HG02840 (cell line): Measurements from ENCODE around the gene PMP22.

Source experiments
- ATAC-seq: cut with Tn5 transposase; IDR thresholded peaks from one replicate; pipeline ENCODE4 v1.9.1; 2021; ENCODE audit warnings: mild to moderate bottlenecking, moderate library complexity, moderate number of reproducible peaks; ENCODE audit not compliant: unreplicated experiment, low FRiP score

The PMP22 gene

GRCh38 chr17:15265131-15265530, at the start of gene PMP22:
Gene PMP22 (minus strand): TSS chr17:15265326. CDS start chr17:15260727, 4,599 bp downstream.
- no peak for ATAC-seq

GRCh38 chr17:15311996-15312395, 46.9 kb upstream of the PMP22 start:
- ATAC-seq = no peak

DNA sequence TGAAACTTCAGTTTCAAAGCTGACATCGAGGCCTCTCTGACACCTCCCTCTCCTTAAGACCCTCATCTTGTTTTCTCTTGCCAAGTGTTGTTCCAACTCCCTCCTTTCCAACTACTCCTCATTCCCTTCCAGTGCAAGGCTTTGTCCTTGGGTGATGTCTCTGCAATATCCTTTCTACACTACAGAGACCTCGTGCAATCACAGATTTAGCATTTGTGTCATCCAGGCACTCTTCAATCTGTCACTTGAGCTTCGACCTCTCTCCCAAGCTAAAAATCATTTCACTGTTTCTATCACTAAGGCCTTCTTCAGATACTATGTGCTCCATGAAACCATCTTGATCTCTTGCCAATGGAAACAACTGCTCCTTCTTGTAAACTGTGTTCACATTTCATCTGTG, 44.7 kb upstream of the PMP22 start:
- no peak for ATAC-seq

GRCh38 chr17:15309236-15309635, 44.1 kb upstream of the PMP22 start:
- ATAC-seq = no peak

DNA sequence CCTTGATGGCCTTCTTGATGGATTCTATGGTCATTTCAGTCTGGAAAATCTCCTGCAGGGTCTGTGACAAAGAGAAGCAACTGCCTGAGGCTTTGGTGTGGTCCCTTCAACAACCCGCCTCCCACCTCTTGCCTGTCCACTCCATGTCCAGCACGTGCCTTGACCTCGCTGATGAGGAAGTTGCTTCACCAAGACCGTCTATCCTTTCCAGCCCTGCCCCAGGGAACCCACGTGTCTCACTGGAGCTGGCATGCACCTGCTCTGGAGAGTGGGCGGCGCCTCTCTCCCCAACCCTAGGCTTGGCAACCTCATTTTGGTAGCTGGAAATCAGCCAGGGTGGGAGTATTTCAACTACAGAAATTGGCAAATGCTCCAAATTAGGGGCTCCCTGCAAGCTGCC, 43.6 kb upstream of the PMP22 start:
- ATAC-seq = no peak

GRCh38 chr17:15307710-15308111, 42.6 kb upstream of the PMP22 start:
- ATAC-seq = no peak

GRCh38 chr17:15303851-15304250, 38.7 kb upstream of the PMP22 start:
- no peak for ATAC-seq

GRCh38 chr17:15303268-15303667, 38.1 kb upstream of the PMP22 start:
- no peak for ATAC-seq

GRCh38 chr17:15301845-15302244, 36.7 kb upstream of the PMP22 start:
- ATAC-seq = no peak

DNA sequence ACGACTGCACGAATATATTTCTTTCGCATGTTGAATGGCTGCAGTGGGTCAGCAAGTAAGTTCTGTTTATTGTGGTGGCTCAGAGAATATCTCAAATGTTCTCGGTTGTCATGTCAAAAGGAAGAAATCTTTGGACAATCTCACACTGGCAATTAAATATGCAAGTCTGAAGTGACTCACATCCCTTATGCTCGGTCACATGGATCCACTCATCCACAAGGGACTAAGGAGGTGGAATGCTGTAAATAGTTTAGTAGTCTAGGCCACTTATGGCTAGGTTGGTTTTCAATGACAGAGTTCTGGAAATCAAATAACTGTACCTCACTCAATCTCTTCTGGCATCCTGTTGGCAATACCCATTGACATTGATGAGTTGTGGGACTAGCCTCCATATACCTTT, 33.0 kb upstream of the PMP22 start:
- no peak for ATAC-seq

DNA sequence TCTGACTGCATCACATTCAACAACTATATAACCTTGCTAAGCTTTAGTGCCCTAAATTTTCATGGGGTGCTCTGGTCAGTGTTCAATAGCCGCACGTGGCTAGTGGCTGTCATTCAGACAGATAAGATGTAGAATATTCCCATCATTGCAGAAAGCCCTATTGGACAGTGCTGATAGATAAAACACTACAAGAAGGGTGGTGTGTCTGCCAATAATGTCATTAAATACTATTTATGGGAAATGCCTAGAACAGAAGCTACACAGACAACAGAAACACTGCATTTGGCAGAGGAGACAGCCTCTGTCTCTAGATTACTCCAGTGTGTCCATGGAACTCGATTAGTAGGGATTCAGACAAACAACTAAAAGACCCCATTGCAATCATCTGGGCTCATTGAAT, 28.4 kb upstream of the PMP22 start:
- no peak for ATAC-seq

GRCh38 chr17:15291674-15292361, 26.7 kb upstream of the PMP22 start:
- no peak for ATAC-seq

GRCh38 chr17:15290605-15291004, 25.5 kb upstream of the PMP22 start:
- ATAC-seq = no peak

DNA sequence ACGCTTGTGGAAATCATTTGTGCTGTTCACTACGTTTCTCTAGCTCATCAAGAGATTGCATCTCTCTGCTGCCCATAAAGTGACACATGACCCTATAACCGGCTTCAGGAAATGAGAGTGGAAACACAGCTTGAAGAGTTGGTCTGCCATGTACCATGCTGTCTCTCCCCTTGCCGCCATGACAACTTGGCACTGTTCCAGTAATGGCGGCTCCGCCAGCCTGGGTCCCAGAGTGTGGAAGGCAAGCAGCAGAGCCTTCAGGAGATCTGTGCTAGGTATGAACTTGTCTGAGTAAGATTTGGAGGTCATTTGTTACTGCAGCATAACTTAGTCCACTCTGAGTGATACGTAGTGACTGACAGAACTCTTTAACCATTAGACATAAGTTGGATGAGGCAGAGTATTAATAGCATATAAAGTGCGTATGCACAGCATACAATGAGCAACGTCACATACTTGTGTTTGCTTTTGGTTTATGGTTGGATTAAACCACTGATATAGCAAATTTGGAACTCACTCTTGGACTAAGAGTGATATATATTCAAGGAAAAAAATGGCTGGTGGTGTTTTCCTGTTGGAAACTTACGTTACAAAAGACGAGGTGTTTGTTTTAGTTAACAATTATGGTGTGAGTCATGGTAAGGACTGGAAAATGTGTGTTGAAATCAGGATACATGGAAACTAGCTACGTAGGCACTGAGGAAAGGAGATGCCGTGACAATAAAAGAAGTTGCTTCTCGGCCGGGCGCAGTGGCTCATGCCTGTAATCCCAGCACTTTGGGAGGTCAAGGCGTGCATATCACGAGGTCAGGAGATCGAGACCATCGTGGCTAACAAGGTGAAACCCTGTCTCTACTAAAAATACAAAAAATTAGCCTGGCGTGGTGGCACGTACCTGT, 24.4 kb upstream of the PMP22 start:
- ATAC-seq = no peak

- no peak for ATAC-seq
Observed at GRCh38 chr17:15288859-15289258, 23.7 kb upstream of the PMP22 start.

DNA sequence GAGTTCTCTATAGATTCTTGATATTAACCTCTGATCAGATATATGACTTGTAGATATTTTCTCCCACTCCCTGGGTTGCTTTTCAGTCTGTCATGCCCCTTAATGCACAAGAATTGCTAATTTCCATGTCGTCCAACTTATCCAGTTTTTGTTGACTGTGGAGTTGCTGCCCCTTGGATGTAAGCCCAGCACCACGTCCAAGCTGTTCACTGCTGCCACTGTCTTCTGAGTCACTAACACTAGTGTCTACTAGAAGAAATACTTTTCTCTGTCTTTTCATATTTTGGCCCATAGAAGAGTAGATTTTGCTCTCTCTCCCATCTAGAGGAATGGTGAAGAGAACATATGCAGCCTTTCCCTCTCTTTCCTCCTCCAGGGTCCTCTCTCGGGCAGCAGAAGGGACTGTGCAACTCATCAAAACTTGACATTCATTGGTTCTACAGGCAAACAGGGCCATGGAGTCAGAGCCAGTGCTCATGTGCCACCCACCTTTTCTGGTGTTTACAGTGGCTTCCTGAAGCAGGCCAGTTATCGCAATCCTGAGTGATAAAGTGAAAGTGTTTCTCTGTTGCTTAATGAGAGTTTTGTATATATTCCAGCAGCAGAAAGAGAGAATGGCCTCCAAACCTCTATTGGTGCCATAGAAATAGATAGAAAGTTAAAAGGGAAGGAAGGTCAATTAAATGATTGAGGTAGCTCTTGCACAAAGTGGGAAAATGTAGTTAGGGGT, 22.6 kb upstream of the PMP22 start:
- no peak for ATAC-seq

DNA sequence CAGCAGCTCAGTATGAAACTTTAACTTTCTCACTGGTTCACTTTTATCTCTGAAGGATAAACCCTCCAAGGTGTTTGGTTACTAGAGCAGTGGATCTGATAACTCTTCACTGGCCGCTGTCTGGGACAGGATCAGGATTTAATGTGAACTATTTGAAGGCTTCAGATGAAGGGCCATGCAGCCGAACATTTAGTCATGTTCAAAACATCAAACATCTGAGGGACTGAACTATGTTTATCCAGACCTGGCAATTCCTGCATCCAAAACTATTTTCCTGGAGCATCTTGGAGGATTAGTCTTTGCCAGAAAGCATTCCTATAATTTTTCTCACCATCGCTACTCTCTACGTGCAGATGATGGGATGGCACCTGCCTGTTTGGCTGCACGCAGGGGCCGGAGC, 20.3 kb upstream of the PMP22 start:
- no peak for ATAC-seq

- no peak for ATAC-seq
Observed at GRCh38 chr17:15284537-15284936, 19.4 kb upstream of the PMP22 start.

GRCh38 chr17:15284107-15284506, 19.0 kb upstream of the PMP22 start:
- ATAC-seq = no peak

DNA sequence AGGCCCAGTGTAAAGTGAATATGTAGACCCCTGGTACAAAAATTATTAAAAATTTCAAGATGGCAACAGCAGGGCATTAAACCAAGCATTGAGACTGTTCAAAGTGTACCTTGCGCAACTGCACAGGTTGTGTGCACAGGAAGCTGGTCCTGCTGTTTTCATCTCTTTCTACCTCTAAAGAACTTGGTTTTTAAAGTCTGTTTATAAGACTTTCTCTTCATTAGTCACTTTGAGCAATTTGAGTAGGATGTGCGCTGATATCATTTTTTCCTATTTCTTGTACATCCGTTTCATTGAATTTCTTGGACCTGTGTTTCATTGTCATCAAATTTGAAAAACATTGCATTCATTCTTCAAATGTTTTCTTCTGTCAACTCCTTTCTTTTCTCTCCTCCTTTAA, 16.8 kb upstream of the PMP22 start:
- ATAC-seq = no peak

DNA sequence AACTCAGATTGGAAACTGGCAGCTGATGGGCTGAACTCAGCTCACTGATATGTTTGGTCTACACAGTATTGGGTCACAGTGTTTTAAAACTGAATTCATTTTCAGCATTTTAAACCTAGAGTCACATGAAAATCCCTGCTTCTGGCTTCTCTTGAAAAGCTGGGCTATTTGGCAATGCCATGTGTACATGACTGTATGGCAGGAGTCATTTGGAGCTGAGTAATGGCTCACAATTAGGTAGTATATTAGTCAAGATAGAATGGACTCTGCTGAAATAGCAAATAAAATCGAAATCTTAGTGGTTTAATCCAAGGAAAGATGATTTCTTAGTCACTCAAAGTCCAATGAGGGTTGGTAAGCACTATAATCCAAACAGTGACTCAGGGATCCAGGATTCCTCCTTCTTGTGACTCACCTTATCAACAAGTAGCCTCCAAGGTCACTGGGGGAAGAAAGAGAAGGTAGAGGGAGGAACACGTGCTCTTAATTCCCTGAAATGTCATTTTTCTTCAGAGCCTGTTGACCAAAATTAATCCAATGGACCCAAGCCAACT, 13.9 kb upstream of the PMP22 start:
- no peak for ATAC-seq
